Breast epithelium (tissue), 4 donors: ENCODE measurements around the gene METTL2B. TPM values are rescaled to one million over a fixed set of nuclear protein-coding genes. Genes with fewer than 3 reads are reported as not detected.
"Not testable (repeated sequence)": the region's sequence is repeated elsewhere in the genome, so short reads cannot be mapped to it uniquely, and the experiment has no call there.

Source experiments
- DNase-seq, 2 donors: peaks; one replicate each; pipeline ENCODE4 v3.0.0-alpha.2; 2019; ENCODE audit warnings: low spot score in 2 of 2
- H3K27ac ChIP-seq, 2 donors: fragments of 200-600 bp; sonication (generic) in 1 of 2; one replicate each; pipeline ENCODE4 v1.5.1; 2016 to 2019; ENCODE audit warnings: mild to moderate bottlenecking in 1 of 2
- H3K27me3 ChIP-seq, 2 donors: fragments of 200-600 bp; sonication (generic) in 1 of 2; one replicate each; pipeline versions ENCODE4 v1.5.1 to v1.6.0; 2017 to 2019; ENCODE audit warnings: control low read depth in 1 of 2, mild to moderate bottlenecking in 1 of 2
- H3K36me3 ChIP-seq: fragments of 200-600 bp; one replicate; pipeline ENCODE4 v1.5.1; 2019
- H3K4me1 ChIP-seq, 2 donors: fragments of 200-600 bp; sonication (generic); one replicate each; pipeline ENCODE4 v1.5.1; 2016 to 2019; ENCODE audit warnings: control low read depth in 1 of 2
- H3K4me3 ChIP-seq, 3 donors: fragments of 200-600 bp; sonication (generic); 1 replicate in 2 of 3; 2 replicates in 1 of 3; pipeline ENCODE4 v1.5.1; 2016 to 2019; ENCODE audit warnings: mild to moderate bottlenecking in 3 of 3, moderate library complexity in 2 of 3
- H3K9me3 ChIP-seq, 2 donors: fragments of 200-600 bp; sonication (generic) in 1 of 2; one replicate each; pipeline ENCODE4 v1.5.1; 2016 to 2019; ENCODE audit warnings: control low read depth in 1 of 2
- POLR2A ChIP-seq: fragments of 450-650 bp; IDR thresholded peaks from one replicate; pipeline ENCODE4 v1.6.1; 2016; ENCODE audit warnings: antibody characterized with exemption, mild to moderate bottlenecking, moderate library complexity
- POLR2AphosphoS5 ChIP-seq, 3 donors: sonication (generic); formaldehyde crosslinking; IDR thresholded peaks; one replicate each; pipeline ENCODE4 v1.6.1; 2017; ENCODE audit warnings: antibody characterized with exemption in 3 of 3
- intact Hi-C: fragments of 100-400 bp; cut with DNase I; formaldehyde crosslinking; loops from one replicate; pipeline ENCODE4 v1.15.1; 2023; ENCODE audit warnings: low total_unique reads
- total RNA-seq, 3 donors: library from RNA; depleted of rRNA; stranded (reverse); fragments of >200 nt; gene quantifications; one replicate each; pipeline ENCODE4 v1.1.0, GENCODE V29; 2016
- TF ChIP-seq, protein P1 (sequence below), 3 donors: fragments of 450-650 bp; IDR thresholded peaks; one replicate each; pipeline ENCODE4 v1.5.1; 2016 to 2017; ENCODE audit warnings: antibody characterized with exemption in 3 of 3, mild to moderate bottlenecking in 3 of 3, moderate library complexity in 3 of 3

Gene METTL2B
- total RNA-seq, 3 donors from 2014 or later = 19.4 to 28.7 (median 23.6) TPM

DNA sequence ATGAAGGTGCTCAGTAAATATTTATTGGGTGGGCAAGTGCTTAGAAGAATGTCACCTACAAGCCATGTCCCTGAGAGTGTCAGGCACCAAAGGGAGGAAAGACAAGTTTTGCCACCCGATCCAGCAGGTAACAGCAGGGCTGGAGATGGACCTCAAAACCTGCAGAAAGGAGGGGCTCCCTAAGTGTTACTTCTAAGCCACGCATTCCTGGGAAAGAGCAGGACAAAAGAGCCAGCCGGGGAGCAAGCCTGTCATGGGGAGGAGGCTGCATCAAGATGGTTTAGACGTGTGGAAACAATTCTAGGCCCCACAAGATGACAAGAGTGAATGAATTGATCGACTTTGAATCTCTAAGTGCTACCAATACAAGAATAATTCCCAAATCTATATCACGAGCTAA lies 38.7 kb downstream of the METTL2B start:
- DNase-seq, intact Hi-C loops, H3K27me3 ChIP-seq, H3K4me1 ChIP-seq, H3K36me3 ChIP-seq, H3K4me3 ChIP-seq, H3K9me3 ChIP-seq, H3K27ac ChIP-seq: not testable (repeated sequence)

DNA sequence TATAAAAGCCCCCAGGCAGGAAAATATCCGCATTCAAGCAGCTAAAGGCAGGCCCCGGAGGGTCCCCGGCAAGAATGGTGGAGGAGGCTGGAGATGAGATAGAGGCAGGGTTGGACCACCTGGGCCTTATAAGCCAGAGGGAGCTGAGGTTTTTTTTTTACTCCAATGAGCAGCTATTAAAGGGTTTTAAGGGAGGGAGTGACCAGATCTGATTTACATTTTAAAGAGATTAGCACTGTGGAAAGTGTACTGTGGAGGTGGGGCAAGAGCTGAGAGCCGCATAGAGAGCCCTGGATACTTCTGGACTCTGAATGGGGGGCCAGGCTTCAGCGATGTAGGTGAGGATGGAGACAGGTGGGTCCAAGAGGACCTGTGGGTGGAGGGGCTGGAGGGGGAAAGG lies 40.5 kb downstream of the METTL2B start:
- H3K4me1 ChIP-seq, DNase-seq, H3K36me3 ChIP-seq, H3K9me3 ChIP-seq, H3K27ac ChIP-seq, intact Hi-C loops, H3K4me3 ChIP-seq, H3K27me3 ChIP-seq: not testable (repeated sequence)

DNA sequence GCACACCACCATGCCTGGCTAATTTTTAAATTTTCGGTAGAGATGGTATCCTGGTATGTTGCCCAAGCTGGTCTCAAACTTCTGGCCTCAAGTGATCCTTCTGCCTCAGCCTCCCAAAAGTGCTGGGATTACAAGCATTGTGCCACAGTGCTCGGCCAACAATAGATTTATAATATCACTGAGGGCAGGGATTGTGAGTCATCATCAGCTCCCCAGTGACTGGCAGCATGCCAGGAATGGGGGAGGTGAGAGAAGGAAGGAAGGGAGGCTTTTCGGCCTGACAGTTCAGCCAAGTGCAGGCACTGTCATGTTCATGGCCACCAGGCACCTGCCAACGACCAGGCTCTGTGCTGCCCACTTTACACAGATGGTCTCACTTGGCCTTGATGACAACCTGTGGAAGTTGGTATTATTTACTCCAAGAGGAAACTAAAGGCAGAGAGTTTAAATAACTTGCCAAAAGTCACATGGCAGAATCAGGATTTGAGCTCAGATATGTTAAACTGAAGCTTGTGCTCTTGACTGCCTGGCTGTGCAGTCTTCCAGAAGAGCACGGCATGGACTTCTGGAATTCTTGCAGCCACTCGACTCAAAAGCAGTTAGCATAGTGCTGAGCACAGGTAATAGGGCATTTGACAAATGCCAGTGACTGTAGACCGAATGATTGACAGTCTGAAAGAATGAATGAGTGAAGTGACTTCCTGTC lies 46.8 kb downstream of the METTL2B start:
- H3K4me3 ChIP-seq, intact Hi-C loops, H3K4me1 ChIP-seq, H3K9me3 ChIP-seq, H3K36me3 ChIP-seq, H3K27me3 ChIP-seq: not testable (repeated sequence)
- DNase-seq = peak; percentile 80 to 88
- H3K27ac ChIP-seq = peak overlapping the region in 1 of 2 donors; percentile 48

DNA sequence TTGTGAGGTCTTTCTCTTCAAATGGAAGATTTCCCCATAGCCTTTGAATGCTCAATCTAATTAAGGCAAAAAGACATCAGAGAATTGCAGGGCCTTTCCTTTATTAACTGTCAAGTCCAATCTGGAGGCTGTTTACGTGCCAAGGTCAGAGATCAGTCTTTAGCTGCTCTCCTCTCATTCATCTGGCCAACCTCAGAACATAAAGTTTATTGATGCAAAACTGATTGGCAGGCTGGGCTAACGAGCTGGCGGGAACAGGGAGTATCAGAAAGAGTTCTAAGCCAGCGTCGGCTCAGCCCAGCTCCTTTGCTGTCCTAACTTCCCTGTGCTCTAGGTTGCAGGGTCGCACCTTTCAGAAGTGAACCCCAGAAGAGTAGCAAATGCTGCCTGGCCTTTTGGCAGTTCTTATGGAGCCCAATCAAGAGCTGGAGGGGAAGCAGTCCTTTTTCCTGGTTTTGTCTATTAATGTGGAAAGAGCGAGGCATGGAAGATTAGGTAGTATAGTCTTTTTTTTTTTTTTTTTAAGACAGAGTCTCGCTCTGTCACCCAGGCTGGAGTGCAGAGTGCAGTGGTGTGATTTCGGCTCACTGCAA lies 47.5 kb downstream of the METTL2B start:
- H3K36me3 ChIP-seq, H3K9me3 ChIP-seq, H3K27ac ChIP-seq, H3K27me3 ChIP-seq, DNase-seq, H3K4me3 ChIP-seq, H3K4me1 ChIP-seq, intact Hi-C loops: not testable (repeated sequence)

DNA sequence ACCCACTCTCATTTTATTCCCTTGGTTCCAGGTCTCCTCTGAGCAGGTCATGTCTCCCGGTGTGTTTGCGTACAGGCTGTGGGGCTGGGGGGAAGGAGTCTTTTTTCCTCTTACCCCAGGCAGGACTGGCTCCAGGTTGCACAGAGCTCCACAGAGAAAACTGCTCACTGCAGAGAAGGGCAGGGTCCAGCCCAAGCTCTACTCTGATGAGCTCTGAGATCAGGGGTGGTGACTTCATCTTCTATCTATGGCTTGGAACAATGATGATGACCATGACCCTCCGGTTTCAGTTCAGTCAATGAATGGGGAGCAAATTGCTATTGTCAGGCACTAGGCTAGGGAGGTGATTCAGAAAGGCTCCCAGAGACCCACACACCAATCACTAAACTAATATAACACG lies 49.0 kb downstream of the METTL2B start:
- intact Hi-C loops, H3K4me1 ChIP-seq, H3K9me3 ChIP-seq, H3K27me3 ChIP-seq, DNase-seq, H3K27ac ChIP-seq, H3K36me3 ChIP-seq, H3K4me3 ChIP-seq: not testable (repeated sequence)

DNA sequence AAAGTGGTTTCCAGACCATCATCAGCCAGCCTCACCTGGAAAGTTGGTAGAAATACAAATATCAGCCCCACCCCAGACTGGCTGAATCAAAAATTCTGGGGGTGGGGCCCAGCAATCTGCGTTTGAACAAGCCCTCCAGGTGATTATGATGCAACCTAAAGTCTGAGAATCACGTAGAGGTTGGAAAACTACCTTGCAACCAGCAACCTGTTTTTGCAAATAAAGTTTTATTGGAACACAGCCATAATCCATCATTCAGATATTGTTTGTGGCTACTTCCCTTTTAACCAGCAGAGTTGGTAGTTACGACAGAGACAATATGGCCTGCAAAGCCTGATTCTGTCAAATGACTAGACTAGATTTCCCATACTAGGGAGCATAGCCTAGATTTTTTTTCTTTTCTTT lies 49.5 kb downstream of the METTL2B start:
- H3K27me3 ChIP-seq, H3K36me3 ChIP-seq, H3K4me1 ChIP-seq, H3K27ac ChIP-seq, H3K9me3 ChIP-seq, DNase-seq, H3K4me3 ChIP-seq, intact Hi-C loops: not testable (repeated sequence)

DNA sequence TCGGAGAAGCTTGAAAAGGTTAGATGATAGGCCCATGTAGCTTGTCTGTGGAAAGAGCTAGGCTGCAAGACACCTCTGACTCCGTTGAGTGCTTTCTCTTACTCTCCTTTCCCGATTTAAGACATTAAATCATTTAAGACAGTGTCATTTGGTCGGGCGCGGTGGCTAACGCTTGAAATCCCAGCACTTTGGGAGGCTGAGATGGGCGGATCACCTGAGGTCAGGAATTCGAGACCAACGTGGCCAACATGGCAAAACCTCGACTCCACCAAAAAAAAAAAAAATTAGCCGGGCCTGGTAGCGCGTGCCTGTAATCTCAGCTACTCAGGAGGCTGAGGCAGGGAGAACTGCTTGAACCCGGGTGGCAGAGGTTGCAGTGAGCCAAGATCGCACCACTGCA lies 52.6 kb downstream of the METTL2B start:
- H3K4me3 ChIP-seq, H3K27me3 ChIP-seq, H3K9me3 ChIP-seq, H3K27ac ChIP-seq, H3K4me1 ChIP-seq, DNase-seq, H3K36me3 ChIP-seq, intact Hi-C loops: not testable (repeated sequence)

DNA sequence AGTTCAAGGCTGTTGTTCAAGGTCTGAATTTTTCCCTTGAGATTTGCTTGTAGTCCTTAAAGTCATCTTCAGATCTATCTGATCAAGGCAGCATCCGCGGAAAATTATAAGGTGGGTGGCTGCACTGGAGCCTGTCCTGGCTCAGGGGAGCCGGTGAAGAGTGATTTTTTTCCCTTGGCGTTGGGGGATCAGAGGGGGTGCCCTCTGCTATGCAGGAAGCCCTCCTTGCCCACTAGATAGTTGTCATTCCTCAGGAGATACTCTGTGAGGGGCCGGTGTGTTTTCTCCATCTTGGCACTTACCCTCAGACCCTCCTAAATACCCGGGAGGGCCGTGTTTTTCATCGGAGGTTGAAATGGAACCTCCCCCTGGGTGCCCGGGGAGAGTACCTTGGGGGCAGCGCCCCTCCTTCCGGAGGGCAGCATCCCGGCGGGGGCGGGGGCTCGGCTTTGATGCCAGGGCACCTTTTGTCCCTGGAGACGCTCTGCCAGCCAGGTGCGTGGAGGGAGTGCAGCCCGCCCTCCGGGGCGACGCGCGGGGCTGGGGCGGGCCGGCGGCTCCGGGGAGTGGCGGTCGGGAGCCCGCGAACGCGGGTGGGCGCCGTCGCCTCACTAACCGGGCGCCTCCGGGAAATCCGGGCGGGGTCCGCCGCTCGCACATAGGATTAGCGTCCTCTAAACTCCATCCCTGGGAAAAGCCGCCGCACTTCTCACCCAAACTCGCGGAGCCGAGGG lies 53.7 kb downstream of the METTL2B start:
- H3K36me3 ChIP-seq, H3K9me3 ChIP-seq, H3K27me3 ChIP-seq, H3K4me1 ChIP-seq, intact Hi-C loops: not testable (repeated sequence)
- Histone ChIP-seq H3K4me3 (peak overlapping the region; percentile 71 to 99 (median 82)), H3K27ac (peak overlapping the region; percentile 99 to 100)
- DNase-seq = peak; percentile 45 to 54

DNA sequence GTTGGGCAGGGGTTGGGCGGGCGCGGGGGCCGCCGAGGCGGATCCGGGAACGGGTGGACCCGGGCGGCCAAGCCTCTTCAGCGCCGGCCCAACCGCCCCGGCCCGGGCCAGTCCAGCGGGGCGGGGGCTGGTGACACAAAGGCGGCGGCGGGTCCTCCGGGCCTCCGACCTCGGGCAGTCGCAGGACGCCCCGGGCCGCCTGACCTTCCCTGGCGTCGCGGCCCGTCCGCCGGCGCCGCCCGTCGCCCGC lies 54.2 kb downstream of the METTL2B start:
- H3K4me3 ChIP-seq = peak overlapping the region; percentile 71 to 99 (median 82)
- H3K27ac ChIP-seq = peak overlapping the region; percentile 99 to 100
- H3K4me1 ChIP-seq = no peaks in the 10 kb centered on the region
- H3K36me3 ChIP-seq = no peaks in the 10 kb centered on the region
- H3K27me3 ChIP-seq = no peaks in the 10 kb centered on the region
- DNase-seq = peak in 1 of 2 donors; percentile 33
- TF ChIP-seq POLR2AphosphoS5 (IDR thresholded peaks at IDR 0.05) = no peak
- TF ChIP-seq POLR2A = no peak
- TF ChIP-seq, protein P1, sequence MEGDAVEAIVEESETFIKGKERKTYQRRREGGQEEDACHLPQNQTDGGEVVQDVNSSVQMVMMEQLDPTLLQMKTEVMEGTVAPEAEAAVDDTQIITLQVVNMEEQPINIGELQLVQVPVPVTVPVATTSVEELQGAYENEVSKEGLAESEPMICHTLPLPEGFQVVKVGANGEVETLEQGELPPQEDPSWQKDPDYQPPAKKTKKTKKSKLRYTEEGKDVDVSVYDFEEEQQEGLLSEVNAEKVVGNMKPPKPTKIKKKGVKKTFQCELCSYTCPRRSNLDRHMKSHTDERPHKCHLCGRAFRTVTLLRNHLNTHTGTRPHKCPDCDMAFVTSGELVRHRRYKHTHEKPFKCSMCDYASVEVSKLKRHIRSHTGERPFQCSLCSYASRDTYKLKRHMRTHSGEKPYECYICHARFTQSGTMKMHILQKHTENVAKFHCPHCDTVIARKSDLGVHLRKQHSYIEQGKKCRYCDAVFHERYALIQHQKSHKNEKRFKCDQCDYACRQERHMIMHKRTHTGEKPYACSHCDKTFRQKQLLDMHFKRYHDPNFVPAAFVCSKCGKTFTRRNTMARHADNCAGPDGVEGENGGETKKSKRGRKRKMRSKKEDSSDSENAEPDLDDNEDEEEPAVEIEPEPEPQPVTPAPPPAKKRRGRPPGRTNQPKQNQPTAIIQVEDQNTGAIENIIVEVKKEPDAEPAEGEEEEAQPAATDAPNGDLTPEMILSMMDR (IDR thresholded peaks at IDR 0.05) = no peak
- intact Hi-C loops = no loop called here
- H3K9me3 ChIP-seq = no peaks in the 10 kb centered on the region
